CD4-positive, CD25-positive, alpha-beta regulatory T cell (primary cell): ENCODE measurements around the gene LRP3. TPM values are rescaled to one million over a fixed set of nuclear protein-coding genes. Genes with fewer than 3 reads are reported as not detected.

Experiments
- ATAC-seq, 2 donors: fragments of 150-1000 bp; cut with Tn5 transposase; one replicate each; pipeline ENCODE4 v1.10.0; 2021; ENCODE audit warnings: low read depth in 2 of 2, moderate number of reproducible peaks in 2 of 2, moderate library complexity in 1 of 2
- DNase-seq, 3 donors: peaks; one replicate each; pipeline versions ENCODE4 v3.0.0 to v3.0.0-alpha.2; 2012 to 2022; ENCODE audit warnings: mixed read lengths in 1 of 3
- H3K27ac ChIP-seq: one replicate; pipeline ENCODE4 v1.7.0; 2013; ENCODE audit warnings: mild to moderate bottlenecking, low read length; ENCODE audit not compliant: insufficient read depth, poor library complexity, severe bottlenecking
- H3K27me3 ChIP-seq: one replicate; pipeline ENCODE4 v1.7.0; 2013; ENCODE audit warnings: low read length; ENCODE audit not compliant: control insufficient read depth, insufficient read depth
- H3K36me3 ChIP-seq: one replicate; pipeline ENCODE4 v1.7.0; 2013; ENCODE audit warnings: mild to moderate bottlenecking, low read length, moderate library complexity; ENCODE audit not compliant: control insufficient read depth, insufficient read depth
- H3K4me1 ChIP-seq: 2 replicates; pipeline ENCODE4 v1.7.0; 2013; ENCODE audit warnings: mild to moderate bottlenecking, low read length; ENCODE audit not compliant: insufficient read depth, control insufficient read depth, poor library complexity, severe bottlenecking
- H3K4me3 ChIP-seq: one replicate; pipeline ENCODE4 v1.7.0; 2013; ENCODE audit warnings: low read depth, mild to moderate bottlenecking, low read length, moderate library complexity
- H3K9me3 ChIP-seq, 2 experiments: 1 replicate in 1 of 2; 2 replicates in 1 of 2; pipeline ENCODE4 v1.7.0; 2013; ENCODE audit warnings: low read length in 2 of 2, mild to moderate bottlenecking in 1 of 2, moderate library complexity in 1 of 2; ENCODE audit not compliant: control insufficient read depth in 2 of 2
- H3K27ac Mint-ChIP-seq, 3 donors: one replicate each; pipeline ENCODE4 v1.8.0; 2020 to 2022; ENCODE audit warnings: mild to moderate bottlenecking in 3 of 3, mixed read lengths in 3 of 3, moderate library complexity in 2 of 3
- H3K27me3 Mint-ChIP-seq: one replicate; pipeline ENCODE4 v1.8.0; 2022; ENCODE audit warnings: mild to moderate bottlenecking, mixed read lengths
- H3K36me3 Mint-ChIP-seq: one replicate; pipeline ENCODE4 v1.8.0; 2020; ENCODE audit warnings: mixed read lengths
- H3K4me1 Mint-ChIP-seq, 4 donors: one replicate each; pipeline ENCODE4 v1.8.0; 2020 to 2022; ENCODE audit warnings: mixed read lengths in 4 of 4, mild to moderate bottlenecking in 1 of 4
- H3K4me3 Mint-ChIP-seq, 4 donors: one replicate each; pipeline ENCODE4 v1.8.0; 2020 to 2022; ENCODE audit warnings: mild to moderate bottlenecking in 4 of 4, mixed read lengths in 4 of 4, moderate library complexity in 3 of 4
- H3K9me3 Mint-ChIP-seq, 7 donors: one replicate each; pipeline ENCODE4 v1.8.0; 2020 to 2022; ENCODE audit warnings: mixed read lengths in 7 of 7, mild to moderate bottlenecking in 3 of 7, moderate library complexity in 2 of 7
- polyA plus RNA-seq, 4 donors: library from polyadenylated mRNA; unstranded; fragments of 300-500 nt; fragmentation: Illumina TruSeq; gene quantifications; one replicate each; pipeline ENCODE4 v1.2.3, GENCODE V29; 2021
- total RNA-seq: library from RNA; stranded (reverse); gene quantifications from one replicate; pipeline ENCODE4 v1.2.3, GENCODE V29; 2022

Gene LRP3
- total and polyA plus RNA-seq, 5 donors from 2014 or later: not detected

GRCh38 chr19:33205110-33205509 lies 11.0 kb downstream of the LRP3 start:
- H3K4me3 Mint-ChIP-seq: no peak overlapping the region
- H3K27me3 Mint-ChIP-seq: peaks cover 8% of the 10 kb centered on the region
- no peak for ATAC-seq
- no peaks in the 10 kb centered on the region for H3K4me1 ChIP-seq
- no peak overlapping the region for H3K27ac ChIP-seq
- DNase-seq: no peak
- H3K9me3 ChIP-seq: no peaks in the 10 kb centered on the region
- no peaks in the 10 kb centered on the region for H3K27me3 ChIP-seq
- no peaks in the 10 kb centered on the region for H3K36me3 Mint-ChIP-seq
- no peaks in the 10 kb centered on the region for H3K4me1 Mint-ChIP-seq
- no peaks in the 10 kb centered on the region for H3K36me3 ChIP-seq
- no peak overlapping the region for H3K27ac Mint-ChIP-seq
- H3K4me3 ChIP-seq: no peak overlapping the region
- H3K9me3 Mint-ChIP-seq: no peaks in the 10 kb centered on the region

GRCh38 chr19:33205531-33206260 lies 11.6 kb downstream of the LRP3 start:
- H3K27ac Mint-ChIP-seq: no peak overlapping the region

GRCh38 chr19:33206261-33207039 lies 12.3 kb downstream of the LRP3 start:
- ATAC-seq (no peak), DNase-seq (no peak)
- Histone ChIP-seq H3K27ac (no peak overlapping the region), H3K9me3 (no peaks in the 10 kb centered on the region), H3K4me3 (no peak overlapping the region), H3K27me3 (no peaks in the 10 kb centered on the region), H3K4me1 (no peaks in the 10 kb centered on the region), H3K36me3 (no peaks in the 10 kb centered on the region)
- H3K4me3 Mint-ChIP-seq: no peak overlapping the region
- H3K27ac Mint-ChIP-seq: no peak overlapping the region
- H3K4me1 Mint-ChIP-seq: no peaks in the 10 kb centered on the region
- H3K36me3 Mint-ChIP-seq: no peaks in the 10 kb centered on the region
- H3K27me3 Mint-ChIP-seq: no peaks in the 10 kb centered on the region
- H3K9me3 Mint-ChIP-seq: no peaks in the 10 kb centered on the region

More at GRCh38 chr19:33205531-33206260, 11.6 kb downstream of the LRP3 start:
- H3K9me3 Mint-ChIP-seq: no peaks in the 10 kb centered on the region
- no peak overlapping the region for H3K4me3 Mint-ChIP-seq
- H3K4me1 ChIP-seq: no peaks in the 10 kb centered on the region
- no peak overlapping the region for H3K4me3 ChIP-seq
- H3K9me3 ChIP-seq: no peaks in the 10 kb centered on the region
- H3K4me1 Mint-ChIP-seq: no peaks in the 10 kb centered on the region
- ATAC-seq: no peak
- no peak for DNase-seq
- H3K36me3 ChIP-seq: no peaks in the 10 kb centered on the region
- H3K27ac ChIP-seq: no peak overlapping the region
- H3K36me3 Mint-ChIP-seq: no peaks in the 10 kb centered on the region
- H3K27me3 ChIP-seq: no peaks in the 10 kb centered on the region
- peaks cover 5% of the 10 kb centered on the region for H3K27me3 Mint-ChIP-seq

DNA sequence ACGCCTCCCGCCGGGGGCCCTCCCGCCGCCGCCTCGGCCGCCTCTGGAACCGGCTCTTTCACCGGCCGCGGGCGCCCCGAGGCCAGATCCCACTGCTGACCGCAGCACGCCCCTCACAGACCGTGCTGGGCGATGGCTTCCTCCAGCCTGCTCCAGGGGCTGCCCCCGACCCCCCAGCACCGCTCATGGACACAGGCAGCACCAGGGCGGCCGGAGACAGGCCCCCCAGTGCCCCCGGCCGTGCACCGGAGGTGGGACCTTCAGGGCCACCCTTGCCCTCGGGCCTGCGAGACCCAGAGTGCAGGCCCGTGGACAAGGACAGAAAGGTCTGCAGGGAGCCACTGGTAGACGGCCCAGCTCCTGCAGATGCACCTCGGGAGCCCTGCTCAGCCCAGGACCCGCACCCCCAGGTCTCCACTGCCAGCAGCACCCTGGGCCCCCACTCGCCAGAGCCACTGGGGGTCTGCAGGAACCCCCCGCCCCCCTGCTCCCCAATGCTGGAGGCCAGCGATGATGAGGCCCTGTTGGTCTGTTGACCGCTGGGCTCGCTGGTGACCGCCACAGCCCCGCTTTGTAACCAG lies 13.0 kb downstream of the LRP3 start:
- Mint-ChIP-seq H3K27me3 (no peaks in the 10 kb centered on the region), H3K27ac (no peak overlapping the region), H3K36me3 (no peaks in the 10 kb centered on the region), H3K9me3 (no peaks in the 10 kb centered on the region), H3K4me1 (no peaks in the 10 kb centered on the region), H3K4me3 (no peak overlapping the region)
- H3K36me3 ChIP-seq: no peaks in the 10 kb centered on the region
- no peaks in the 10 kb centered on the region for H3K9me3 ChIP-seq
- H3K27me3 ChIP-seq: no peaks in the 10 kb centered on the region
- H3K27ac ChIP-seq: no peak overlapping the region
- DNase-seq: no peak
- H3K4me1 ChIP-seq: no peaks in the 10 kb centered on the region
- no peak for ATAC-seq
- H3K4me3 ChIP-seq: no peak overlapping the region

DNA sequence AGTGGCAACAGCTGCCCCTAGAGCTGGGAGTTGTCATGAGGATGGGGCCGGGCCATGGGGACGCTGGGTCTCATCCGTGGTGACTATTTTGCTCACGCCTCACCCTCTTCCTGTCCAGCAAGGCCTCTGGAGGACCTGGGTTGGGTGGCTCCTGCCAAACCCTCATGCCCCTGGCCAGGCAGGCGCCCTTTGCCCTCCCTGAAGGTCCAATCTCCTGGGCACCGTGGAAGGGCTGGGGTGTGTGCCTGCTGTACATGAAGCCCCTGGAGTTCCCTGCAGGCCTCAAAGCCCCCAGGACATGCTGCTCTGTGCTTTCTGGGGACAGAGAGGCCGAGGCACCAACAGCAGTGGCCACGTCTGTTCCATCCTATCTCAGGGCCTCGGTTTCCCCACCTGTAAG lies 13.8 kb downstream of the LRP3 start:
- no peak for ATAC-seq
- no peak overlapping the region for H3K27ac ChIP-seq
- DNase-seq: no peak
- H3K4me3 Mint-ChIP-seq: no peak overlapping the region
- H3K36me3 Mint-ChIP-seq: no peaks in the 10 kb centered on the region
- no peaks in the 10 kb centered on the region for H3K27me3 ChIP-seq
- no peaks in the 10 kb centered on the region for H3K9me3 ChIP-seq
- H3K4me3 ChIP-seq: no peak overlapping the region
- H3K4me1 ChIP-seq: no peaks in the 10 kb centered on the region
- H3K4me1 Mint-ChIP-seq: no peaks in the 10 kb centered on the region
- no peaks in the 10 kb centered on the region for H3K27me3 Mint-ChIP-seq
- H3K9me3 Mint-ChIP-seq: no peaks in the 10 kb centered on the region
- H3K27ac Mint-ChIP-seq: no peak overlapping the region
- no peaks in the 10 kb centered on the region for H3K36me3 ChIP-seq

DNA sequence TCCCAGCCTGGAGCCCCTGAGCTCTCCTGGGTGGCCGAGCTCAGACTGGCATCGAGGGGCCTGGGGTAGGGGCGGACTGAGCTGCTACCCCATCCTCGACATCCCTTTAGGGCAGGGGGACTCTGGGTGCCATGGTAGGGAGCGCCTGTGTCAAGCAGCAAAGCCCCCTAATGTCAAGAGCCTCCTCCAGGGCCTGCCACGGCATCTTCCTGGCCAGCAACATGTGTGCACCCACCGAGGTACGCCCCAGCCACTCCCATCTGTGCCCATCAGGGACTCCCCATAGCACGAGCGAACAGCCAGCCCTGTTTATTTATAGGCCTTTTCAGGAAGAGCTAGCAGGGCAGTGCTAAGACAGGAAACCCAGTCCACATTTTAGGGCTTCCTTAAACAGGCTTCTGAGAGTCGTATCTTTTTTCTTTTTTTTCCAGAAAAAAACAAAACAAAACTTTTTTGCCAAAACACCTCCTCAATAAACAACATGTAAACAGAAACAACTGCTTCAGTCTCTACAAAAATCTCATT lies 14.3 kb downstream of the LRP3 start:
- H3K27me3 Mint-ChIP-seq: no peaks in the 10 kb centered on the region
- Histone ChIP-seq H3K9me3 (no peaks in the 10 kb centered on the region), H3K27ac (no peak overlapping the region), H3K4me3 (no peak overlapping the region), H3K27me3 (no peaks in the 10 kb centered on the region), H3K4me1 (no peaks in the 10 kb centered on the region), H3K36me3 (no peaks in the 10 kb centered on the region)
- no peak overlapping the region for H3K27ac Mint-ChIP-seq
- DNase-seq: no peak
- ATAC-seq: no peak
- no peaks in the 10 kb centered on the region for H3K9me3 Mint-ChIP-seq
- H3K4me3 Mint-ChIP-seq: no peak overlapping the region
- H3K4me1 Mint-ChIP-seq: no peaks in the 10 kb centered on the region
- H3K36me3 Mint-ChIP-seq: no peaks in the 10 kb centered on the region

GRCh38 chr19:33208904-33209849 lies 15.0 kb downstream of the LRP3 start:
- no peaks in the 10 kb centered on the region for H3K27me3 Mint-ChIP-seq
- H3K36me3 ChIP-seq: no peaks in the 10 kb centered on the region
- H3K4me3 ChIP-seq: no peak overlapping the region
- H3K36me3 Mint-ChIP-seq: no peaks in the 10 kb centered on the region
- H3K27me3 ChIP-seq: no peaks in the 10 kb centered on the region
- H3K9me3 ChIP-seq: no peaks in the 10 kb centered on the region
- H3K9me3 Mint-ChIP-seq: no peaks in the 10 kb centered on the region
- no peak for DNase-seq
- no peaks in the 10 kb centered on the region for H3K4me1 ChIP-seq
- no peak overlapping the region for H3K27ac Mint-ChIP-seq
- no peak for ATAC-seq
- H3K4me1 Mint-ChIP-seq: no peaks in the 10 kb centered on the region
- no peak overlapping the region for H3K4me3 Mint-ChIP-seq
- H3K27ac ChIP-seq: no peak overlapping the region
